Measurements from ENCODE around the gene KIAA1958.

KIAA1958 gene

DNA sequence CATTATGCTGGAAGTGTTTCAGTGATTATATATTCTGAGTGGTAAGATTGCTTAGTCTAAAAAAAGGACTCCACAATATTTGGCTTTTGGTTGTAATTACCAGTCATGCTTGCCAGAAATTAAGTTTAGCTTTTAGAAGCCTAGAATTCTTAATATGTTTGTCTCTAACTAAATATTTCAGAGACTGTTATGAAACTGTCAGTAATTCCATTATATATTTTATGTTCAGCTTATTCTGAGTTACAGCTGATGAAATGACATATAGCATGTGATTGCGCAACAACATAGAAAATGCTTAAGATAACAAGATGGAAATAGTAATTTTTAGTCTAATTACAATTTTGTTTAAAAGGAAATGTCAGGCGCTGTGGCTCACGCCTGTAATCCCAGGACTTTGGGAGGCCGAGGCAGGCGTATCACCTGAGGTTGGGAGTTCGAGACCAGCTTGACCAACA is 44.2 kb downstream of the KIAA1958 start:
- DNase-seq (ENCODE audit: low spot score) = no peak

DNA sequence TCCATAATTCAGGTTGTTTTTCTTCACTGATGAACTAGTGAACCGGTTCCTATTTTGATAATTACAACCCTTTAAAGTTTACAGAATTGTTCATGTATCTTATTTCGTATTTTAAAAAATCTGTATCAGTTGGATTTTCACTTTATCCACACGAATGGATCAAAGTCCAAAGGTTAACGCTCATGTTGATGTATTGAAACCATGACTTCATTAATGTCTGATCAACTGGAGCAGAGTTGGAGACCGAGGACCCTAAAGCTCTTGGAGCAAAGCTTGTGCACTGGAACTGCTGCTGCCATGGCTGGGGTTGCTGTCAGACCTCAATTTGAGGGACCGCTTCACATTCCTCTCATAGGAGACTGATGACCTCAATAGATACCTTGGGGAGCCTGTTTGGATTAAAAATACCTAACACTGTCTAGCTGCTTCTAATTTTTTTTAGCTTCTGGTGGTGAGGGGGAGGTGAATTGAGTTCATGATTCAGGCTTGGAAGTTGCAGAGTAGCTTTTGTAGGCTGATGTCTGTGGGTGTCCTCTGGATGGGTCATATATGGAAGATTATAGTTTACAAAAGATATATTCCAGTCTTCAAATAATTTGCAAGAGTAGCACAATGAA is 45.1 kb downstream of the KIAA1958 start:
- DNase-seq (ENCODE audit: low spot score) = no peak

DNA sequence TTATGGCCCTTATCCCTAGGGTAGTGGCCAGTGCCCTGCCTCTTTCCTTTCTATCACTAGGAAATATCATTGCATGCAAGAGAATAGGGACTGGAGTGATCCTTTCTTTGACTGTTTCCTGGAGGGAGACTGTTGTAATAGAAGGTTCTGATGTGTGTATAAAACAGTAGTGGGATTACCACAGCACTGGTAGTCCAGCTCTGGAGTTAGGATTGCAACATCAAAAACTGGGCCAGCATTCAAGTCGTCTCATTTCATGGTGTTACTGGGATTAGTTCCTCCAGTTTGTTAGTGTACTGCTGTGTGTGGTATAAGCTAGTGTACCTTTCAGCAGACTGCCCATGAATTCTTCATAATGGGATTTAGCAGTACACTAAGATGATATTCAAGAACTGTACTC is 45.8 kb downstream of the KIAA1958 start:
- no peak for DNase-seq (ENCODE audit: low spot score)

DNA sequence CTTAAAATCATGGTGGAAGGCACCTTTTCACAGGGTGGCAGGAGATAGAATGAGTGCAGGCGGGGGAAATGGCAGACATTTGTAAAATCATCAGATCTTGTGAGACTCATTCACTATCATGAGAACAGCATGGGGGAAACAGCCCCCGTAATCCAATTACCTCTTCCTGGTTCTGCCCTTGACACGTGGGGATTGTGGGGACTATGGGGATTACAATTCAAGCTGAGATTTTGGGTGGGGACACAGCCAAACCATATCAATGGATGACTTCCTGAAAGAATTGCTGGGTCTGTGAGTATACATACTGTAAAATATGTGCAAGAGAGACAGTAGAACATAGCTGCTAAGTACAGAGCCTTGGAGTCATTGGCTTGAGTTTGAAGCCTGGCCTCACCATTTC is 47.0 kb downstream of the KIAA1958 start:
- DNase-seq (ENCODE audit: low spot score) = no peak

DNA sequence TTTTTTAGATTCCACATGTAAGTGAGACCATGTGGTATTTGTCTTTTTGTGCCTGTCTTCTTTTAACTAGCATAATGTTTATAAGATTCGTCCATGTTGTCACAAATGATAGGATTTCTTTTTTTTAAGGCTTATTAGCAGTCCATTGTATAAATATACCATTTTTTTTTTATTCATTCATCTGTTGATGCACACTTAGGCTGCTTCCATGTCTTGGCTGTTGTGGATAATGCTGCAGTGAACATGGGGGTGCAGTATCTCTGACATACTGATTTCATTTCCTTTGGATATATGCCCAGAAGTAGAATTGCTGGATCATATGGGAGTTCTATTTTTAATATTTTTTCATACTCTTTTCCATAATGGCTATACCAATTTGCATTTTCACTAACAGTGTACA is 48.7 kb downstream of the KIAA1958 start:
- DNase-seq (ENCODE audit: low spot score) = no peak

DNA sequence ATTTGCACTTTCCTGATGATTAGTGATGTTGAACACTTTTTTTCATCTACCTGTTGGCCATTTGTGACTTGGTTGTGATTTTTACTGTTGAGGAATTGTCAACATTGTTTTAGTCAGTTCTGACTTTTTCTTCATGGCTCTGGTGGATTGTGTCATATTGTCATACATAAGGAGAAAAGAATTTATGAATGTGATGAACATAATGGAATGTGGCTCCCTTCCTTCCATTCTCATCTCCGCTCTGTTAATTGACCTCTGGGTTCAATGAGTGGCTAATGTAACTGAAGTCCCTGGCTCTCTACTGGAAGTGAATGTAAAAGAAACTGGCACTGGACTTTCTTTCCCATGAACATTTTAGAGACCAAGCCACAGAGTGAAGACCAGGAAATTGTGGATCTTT is 49.2 kb downstream of the KIAA1958 start:
- DNase-seq (ENCODE audit: low spot score) = no peak

DNA sequence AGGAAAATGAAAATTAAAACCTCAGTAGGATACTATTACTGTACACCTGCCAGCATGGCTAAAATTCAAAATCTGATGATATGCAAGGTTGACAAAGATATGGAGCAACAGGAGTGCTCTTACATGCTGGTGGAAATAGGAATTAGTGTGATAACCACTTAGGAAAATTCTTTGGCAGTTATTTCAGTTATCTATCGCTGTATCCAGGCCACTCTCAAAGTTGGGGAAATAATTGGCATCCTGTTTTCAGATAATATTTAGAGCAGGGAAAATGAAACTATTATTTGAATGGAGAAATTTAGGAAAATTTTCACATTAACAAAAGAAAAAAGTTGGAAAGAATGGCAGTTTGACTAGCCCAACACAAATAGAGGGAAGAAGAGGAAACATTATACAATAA is 50.9 kb downstream of the KIAA1958 start:
- DNase-seq (ENCODE audit: low spot score) = no peak

DNA sequence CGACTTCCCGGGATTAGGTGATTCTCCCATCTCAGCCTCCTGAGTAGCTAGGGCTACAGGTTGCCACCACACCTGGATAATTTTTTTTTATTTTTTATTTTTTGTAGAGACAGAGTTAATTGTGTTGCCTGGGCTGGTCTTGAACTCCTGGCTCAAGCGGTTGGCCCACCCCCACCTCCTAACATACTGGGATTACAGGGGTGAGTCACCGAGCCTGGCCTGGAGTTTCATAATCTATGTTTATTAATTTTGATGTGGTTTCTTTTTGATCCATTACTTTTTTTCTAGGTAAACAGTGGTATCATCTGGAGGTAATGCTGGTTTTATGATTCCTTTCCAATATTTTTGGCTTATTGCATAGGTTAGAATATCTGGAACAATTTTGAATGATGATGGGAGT is 54.2 kb downstream of the KIAA1958 start:
- DNase-seq (ENCODE audit: low spot score) = no peak

DNA sequence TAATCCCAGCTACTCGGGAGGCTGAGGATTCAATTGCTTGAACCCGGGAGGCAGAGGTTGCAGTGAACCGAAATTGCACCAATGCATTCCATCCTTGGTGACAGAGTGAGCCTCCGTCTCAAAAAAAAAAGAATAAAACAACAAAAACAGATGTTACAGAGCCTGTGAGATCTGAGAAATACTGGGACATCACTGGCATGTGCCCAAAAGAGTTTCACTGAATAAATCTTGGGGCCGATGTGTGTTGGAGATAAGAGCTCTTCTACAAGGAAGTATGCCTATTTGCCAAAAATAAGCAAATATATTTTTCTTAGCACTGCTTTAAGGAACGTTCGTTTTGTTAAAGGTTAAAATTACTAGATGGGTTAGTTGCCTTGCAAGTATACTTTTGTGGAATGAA is 55.1 kb downstream of the KIAA1958 start:
- DNase-seq (ENCODE audit: low spot score) = no peak

DNA sequence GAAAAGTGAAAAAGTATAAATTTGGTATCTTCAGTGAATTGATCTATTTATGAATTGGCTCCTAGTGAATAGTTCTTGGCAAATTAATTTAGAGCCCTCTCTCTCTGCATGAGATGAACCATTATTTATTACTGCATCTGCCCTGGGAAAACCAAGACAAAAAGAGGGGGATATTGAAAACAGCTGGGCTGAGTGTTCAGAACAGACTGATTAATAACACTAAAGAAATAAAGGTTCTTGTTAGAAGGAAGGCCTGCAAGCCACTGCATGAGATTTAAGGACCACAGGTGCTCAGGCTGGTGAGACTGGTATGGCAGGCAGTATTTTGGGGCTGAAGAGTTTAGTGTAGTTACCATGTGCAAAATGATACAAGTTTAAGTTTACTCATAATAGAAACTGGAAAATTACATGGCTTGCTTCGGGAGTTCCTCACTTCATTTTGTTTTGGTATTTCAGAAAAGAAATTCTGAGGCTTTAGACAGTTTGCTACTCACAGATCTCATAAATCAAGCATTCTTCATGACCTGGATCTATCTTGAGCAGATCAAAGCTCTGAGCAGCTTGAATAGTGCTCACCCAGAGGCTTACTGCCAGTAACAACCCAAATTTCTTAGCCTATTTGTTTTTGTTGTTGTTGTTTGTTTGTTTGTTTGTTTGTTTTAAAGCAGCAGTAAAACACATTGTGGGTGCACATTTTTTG is 56.1 kb downstream of the KIAA1958 start:
- no peak for DNase-seq (ENCODE audit: low spot score)

DNA sequence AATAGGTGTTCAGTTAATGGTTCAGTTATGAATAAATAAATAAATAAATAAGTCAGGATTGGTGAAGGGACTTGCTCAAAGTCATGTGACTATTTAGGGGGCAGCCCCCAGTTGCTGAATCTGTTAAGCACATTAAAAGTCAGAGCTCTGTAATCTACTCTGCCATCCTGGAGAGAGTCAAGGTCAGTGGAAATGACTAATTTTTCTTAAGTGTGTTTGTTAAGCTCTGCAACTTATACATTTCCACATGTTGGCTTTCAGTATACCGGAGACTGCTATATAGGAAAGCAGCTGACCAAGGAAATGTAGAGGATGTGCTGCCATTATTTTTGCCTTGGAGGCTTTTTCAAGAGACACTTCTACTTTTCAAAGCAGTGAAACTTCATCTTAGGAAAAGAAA is 57.9 kb downstream of the KIAA1958 start:
- no peak for DNase-seq (ENCODE audit: low spot score)

DNA sequence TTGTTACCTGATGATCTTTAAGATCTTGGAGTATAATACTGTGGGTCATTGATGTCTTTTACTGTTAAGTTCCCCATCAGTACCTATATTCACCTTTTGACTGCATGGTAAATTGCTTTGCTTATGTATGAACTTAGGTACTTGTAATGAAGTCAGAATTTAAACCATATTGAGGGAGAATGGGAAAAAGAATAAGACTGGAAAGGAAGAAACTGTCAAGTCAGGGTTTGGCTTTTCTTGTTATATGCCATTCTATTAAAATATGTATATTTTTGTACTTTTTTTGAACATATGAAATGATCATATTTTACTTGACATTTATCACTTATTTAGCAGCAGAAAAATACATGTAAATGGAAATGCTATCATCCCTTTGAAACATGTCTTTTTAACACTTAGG is 58.6 kb downstream of the KIAA1958 start:
- no peak for DNase-seq (ENCODE audit: low spot score)

DNA sequence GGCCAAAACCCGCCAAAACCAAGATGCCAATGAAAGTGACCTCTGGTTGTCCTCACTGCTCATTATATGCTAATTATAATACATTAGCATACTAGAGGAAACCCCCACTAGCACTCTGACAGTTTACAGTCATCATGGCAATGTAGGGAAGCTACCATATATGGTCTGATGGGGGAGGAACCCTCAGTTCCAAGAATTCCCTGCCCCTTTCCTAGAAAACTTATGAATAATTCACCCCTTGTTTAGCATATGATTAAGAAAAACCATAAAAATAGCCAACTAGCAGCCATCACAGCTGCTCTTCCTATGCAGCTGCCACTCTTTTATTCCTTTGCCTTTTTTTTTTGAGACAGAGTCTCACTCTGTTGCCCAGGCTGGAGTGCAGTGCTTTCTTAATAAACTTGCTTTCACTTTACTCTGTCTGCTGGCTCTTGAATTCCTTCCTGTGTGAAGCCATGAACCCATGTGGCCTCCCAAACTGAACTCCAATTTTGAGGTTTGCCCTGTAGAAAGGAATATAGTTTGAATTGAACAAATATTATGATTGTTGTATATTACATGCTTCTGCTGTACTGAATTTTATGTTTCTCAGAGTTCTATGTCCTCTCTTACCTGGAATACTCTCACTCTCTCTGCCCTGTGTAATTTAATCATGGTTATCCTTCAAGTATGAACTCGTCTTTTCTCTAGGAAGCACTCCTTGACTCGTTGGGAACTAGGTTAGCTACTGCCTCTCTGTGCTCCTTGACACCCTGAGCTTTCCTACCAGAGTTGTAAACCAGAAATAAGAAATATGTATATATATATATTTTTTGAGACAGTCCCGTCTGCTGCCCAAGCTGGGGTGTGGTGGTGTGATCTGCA is 59.8 kb downstream of the KIAA1958 start:
- no peak for DNase-seq (ENCODE audit: low spot score)

DNA sequence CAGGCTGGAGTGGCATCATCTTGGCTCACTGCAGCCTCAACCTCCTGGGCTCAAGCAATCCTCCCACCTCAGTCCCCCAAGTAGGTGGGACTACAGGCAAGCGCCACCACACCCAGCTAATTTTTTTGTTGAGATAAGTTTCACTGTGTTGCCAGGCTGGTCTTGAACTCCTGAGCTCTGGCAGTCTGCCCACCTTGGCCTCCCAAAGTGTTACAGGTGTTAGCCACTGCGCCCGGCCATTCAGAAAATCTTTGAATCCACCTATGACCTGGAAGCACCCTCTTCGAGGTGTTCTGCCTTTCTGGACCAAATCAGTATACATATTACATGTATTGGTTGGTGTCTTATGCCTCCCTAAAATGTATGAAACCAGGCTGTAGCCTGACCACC is 61.4 kb downstream of the KIAA1958 start:
- DNase-seq (ENCODE audit: low spot score) = no peak

DNA sequence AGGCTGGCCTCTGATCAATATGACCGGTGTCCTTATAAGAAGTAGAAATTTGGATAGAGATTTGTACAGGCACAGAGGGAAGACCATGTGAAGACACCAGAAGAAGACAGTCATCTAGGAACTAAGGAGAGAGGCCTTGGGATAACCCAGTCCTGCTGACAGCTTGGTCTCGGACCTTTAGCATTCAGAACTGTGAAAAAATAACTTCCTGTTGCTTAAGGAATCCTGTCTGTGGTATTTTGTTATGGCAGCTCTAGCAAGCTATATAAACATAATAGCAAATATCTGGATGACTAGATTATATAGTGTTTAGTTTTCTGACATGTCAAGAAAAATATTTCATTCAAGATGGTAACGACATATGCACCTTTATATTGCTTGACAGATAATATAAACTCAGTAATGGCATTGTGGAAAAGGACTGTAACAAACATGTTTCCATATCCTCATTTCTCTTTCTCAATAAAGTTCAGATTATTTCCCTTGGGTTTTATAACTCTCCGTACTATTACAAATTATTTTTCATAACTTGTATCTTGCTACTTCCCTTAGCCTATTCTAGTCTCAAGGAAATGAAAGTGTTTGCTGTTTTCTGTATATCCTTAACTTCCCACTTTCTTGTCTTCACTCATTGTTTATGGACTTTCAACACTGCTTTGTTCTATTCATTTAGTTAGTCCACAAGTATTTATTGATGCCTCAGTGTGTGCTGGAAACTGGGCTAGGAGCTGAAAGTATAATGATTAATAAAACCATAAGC is 62.4 kb downstream of the KIAA1958 start:
- no peak for DNase-seq (ENCODE audit: low spot score)

DNA sequence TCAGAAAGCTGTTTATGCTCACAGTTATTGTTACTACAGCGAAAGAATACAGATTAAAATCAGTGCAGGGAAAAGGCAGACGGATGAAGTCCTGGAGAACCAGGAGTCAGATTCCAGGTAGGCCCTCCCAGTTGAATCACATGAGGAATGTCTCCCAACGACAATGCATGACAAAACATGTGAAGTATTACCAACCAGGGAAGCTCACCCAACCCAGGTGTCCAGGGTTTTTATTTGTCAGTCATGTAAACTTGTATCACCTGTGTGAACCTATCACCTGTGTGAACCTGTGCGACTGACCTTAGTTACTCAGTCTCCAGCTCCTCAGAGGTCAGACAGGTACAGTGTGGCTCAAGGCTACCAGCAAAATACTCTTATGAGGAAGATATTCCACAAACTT is 63.9 kb downstream of the KIAA1958 start:
- DNase-seq (ENCODE audit: low spot score) = no peak

DNA sequence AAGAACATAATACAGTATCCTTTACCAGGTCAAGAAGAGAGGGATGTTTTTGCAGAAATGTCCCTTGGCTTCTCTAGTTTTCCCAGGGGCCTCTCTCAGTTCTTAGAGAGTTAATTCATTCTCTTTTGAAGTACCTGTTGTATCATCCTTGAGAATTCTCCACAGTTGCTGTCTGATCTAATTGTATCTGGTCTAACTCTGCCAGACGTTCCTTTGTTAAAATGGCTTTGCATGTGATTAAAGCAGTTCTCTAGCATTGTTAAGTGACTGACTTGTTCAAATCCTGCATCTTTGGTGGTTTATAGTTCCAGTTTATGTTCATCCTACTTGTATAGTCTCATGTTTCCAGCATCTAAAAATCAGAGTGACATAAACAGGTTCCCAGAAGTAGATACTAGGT is 65.0 kb downstream of the KIAA1958 start:
- no peak for DNase-seq (ENCODE audit: low spot score)

DNA sequence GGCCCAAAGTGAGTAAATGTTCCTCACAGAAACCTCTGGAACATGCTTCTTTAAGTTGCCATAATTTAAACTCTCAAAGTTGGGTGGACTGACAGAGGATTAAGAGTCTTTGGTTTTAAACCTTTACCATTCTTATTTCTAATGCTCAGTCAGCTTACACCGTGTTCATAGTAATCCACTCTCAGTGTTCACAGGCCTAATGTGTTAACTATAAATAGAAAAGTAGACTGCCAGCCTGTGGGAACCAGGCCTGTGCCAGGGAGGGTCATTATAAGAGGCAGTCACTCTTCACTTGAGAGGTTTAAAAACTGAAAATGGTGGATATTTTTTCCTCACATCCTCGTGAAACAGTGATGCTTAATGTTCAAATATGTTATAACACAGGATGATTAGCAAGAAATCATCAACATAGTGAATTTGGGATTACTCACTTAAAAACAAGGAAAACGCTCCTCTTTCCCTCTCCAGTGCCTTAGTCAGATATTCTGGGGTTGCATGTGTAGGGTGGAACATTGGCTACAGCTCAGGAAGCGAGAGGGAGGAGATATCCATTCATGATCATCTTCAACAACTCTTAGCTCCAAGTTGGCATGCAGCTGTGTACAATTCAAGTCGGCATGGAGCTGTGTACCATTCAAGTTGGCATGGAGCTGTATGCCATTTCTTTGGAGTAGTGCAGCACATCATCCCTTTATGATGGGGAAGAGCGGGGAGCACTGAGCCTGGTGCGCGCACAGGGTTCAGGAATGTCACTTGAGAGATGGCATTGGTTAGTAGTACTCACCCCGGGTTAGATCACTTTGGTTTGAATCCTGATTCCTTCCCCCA is 65.8 kb downstream of the KIAA1958 start:
- DNase-seq (ENCODE audit: low spot score) = no peak

DNA sequence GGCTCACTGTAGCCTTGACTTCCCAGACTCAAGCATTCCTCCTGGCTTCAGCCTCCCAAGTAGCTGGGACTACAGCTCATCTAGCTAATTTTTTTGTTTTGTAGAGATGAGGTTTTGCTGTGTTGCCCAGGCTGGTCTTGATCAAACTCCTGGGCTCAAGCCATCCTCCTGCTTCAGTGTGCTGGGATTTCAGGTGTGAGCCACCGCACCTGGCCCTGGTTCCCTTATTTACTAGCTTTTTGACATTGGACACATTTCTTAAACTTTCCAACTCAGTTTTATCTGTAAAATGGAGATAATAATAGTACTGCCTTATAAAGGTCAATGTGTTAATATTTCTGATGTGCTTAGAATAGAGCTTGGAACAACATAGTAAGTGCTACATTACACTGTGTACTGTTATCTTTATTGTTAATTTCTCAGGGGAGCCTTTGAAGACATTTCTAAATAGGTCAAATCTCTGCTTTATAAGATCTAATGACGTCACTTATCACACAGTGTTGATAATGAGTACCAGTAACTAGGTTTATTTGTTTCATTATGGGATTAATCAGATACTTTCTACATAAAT is 66.7 kb downstream of the KIAA1958 start:
- no peak for DNase-seq (ENCODE audit: low spot score)

DNA sequence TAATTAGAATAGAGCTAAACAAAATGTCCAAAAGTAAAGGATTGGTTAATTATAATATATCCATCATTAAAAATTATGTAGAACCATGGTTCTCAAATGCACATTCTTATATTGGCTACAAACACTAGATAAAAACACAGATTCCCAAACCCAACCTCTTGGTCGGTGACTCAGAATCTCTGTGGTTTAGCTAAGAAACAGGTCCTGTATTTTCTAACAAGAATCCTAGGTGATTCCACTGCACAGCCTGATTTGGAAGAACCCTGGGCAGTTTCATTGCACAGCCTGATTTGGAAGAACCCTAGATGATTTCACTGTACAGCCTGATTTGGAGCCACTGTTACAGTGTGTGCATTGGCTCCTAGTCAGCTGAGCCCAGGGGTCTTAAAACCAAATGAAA is 67.9 kb downstream of the KIAA1958 start:
- DNase-seq (ENCODE audit: low spot score) = no peak

DNA sequence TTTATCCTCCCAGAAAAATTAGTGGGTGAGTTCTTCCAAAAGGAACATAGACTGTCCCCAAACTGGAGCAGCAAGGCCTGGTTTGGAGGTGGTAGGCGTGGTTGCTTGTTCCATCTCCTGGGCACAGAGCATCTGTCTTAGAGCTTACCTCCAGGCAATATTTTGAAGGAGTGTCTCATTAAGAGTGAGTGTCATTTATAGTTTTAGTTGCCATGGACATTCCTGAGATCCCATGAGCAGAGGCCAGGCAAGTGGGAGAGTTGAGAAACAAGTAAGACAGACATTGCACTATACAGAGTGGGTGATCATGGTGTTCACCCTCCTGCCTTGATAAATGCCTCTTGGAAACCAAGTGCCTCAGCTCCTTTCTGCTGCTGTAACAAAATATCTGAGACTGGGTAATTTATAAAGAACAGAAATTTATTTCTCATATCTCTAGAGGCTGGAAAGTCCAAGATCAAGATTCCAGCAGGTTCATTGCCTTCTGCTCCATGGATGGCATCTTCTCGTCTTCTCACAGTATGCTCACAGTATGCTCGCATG is 68.5 kb downstream of the KIAA1958 start:
- DNase-seq (ENCODE audit: low spot score) = no peak

Measured in left forelimb (tissue), 1 donor.